H1 (cell line): ENCODE data around the gene SLC9A7. TPM values are rescaled to one million over a fixed set of nuclear protein-coding genes. Genes with fewer than 3 reads are reported as not detected.

ENCODE experiments used
- CHD2 ChIP-seq: IDR thresholded peaks from 2 replicates; pipeline ENCODE4 v1.6.1; 2012; ENCODE audit warnings: low read length, improper control_type of control experiment
- polyA plus RNA-seq, 7 experiments: library from polyadenylated mRNA; depleted of rRNA in 3 of 7; stranded (reverse) in 5 of 7; unstranded in 2 of 7; fragments of >200 nt in 5 of 7; fragments of 200-250 nt in 2 of 7; gene quantifications; 1 replicate in 5 of 7; 2 replicates in 1 of 7; 4 replicates in 1 of 7; pipeline versions ENCODE4 v1.2.1 to v1.2.3, GENCODE V29; 2011 to 2013; ENCODE audit warnings: missing spikeins in 2 of 7, mixed read lengths in 2 of 7
- total RNA-seq: library from RNA; stranded (reverse); fragmentation: NEBNext Ultra II Directional; extraction: Animal tissue kit (Norgen Biotek cat#: 25700); gene quantifications from 2 replicates; pipeline ENCODE4 v1.2.1, GENCODE V29; 2021

Gene SLC9A7
- total and polyA plus RNA-seq, 2 of the 8 experiments (the other 6 are each of a cell fraction or from before 2014, with no cell fraction given) = 6.7 to 17.2 TPM

GRCh38 chrX:46698691-46699090 lies 60.2 kb downstream of the SLC9A7 start (continued):
- no peak for TF ChIP-seq CHD2
